Stimulated activated CD8-positive, alpha-beta memory T cell treated with anti-CD3 and anti-CD28 coated beads, Interleukin-7, amount 100 ng/mL, for 48 hours (primary cell): ENCODE measurements around the gene MORN5.

Experiments
- DNase-seq, 2 donors: peaks; one replicate each; pipeline ENCODE4 v3.0.0-alpha.2; 2020; ENCODE audit warnings: low read depth in 1 of 2; ENCODE audit errors: extremely low read depth in 1 of 2

Gene MORN5

DNA sequence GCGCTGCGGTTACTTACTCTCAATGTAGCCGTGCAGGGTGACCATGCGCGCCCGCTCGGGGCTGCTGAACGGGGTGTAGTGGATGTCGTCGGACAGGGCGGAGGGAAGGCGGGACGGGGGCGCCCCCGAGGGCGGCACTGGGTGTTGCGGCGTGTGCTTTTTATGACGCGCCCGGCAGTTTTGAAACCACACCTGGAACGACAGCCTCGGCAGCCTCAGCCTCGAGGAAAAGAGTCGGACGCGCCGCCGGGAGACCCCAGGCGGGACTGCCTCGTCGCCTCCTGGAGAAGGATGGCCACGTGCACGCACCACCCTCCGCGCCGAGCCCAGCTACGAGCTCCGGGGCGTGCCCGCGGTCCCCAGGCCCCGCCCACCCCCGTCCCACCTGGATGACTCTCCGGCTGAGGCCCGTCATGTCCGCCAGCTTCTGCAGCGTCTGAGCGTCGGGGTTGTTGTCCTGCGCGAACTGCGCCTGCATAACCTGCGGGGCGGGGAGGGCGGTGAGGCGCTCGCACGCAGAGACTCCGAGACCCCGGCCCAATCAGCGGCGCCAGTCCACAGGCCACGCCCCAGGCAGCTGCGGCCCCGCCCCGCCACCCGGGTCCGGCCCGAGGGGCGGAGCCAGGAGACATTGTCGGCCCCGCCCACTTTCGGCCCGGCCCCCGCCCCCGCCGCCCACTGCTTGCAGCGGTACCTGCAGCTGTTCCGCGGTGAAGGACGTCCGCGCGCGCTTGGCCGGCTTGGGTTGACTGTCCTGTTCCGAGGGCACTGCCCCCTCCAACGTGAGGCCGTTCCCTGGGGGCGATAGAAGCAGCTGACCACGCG, 54.1 kb downstream of the MORN5 start:
- peak; percentile 14 to 36 for DNase-seq

DNA sequence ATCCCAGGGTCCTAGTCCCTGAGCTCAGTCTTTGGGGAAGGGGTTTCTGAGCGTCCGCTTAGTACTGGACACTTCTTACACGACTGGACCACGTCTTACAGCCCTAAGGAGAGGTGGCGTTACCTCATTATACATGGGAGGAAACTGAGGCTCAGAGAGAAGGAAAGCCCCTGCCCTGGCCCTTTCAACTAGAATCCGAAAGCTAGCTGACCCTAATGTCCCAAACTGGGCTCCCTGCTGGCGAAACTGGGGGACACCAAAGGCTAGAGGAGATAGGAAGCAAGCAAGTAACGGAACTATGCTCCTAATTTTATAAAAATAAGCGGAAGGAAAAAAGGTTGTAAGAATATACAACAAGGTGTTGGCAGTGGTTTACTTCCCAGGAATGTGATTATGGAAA, 54.8 kb downstream of the MORN5 start:
- DNase-seq = no peak

DNA sequence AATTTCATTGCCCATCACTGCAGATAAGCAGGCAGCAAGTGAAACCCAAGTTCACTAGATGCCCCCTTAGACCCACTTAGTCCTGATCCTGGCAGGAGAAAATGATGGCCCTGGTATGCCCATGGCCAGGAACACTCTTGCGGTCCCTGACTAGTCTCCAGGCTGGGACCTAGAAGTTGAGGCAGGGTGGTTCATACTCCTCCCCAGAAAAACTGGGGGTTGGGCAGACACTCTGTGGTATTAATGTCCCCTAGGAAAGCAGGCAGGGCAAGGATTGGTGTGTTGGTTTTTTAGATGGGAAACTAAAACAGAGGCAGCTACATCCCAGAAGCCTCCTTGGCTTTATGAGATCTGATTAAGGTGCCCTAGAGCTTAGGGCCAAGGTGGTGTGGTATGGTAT, 56.0 kb downstream of the MORN5 start:
- no peak for DNase-seq

DNA sequence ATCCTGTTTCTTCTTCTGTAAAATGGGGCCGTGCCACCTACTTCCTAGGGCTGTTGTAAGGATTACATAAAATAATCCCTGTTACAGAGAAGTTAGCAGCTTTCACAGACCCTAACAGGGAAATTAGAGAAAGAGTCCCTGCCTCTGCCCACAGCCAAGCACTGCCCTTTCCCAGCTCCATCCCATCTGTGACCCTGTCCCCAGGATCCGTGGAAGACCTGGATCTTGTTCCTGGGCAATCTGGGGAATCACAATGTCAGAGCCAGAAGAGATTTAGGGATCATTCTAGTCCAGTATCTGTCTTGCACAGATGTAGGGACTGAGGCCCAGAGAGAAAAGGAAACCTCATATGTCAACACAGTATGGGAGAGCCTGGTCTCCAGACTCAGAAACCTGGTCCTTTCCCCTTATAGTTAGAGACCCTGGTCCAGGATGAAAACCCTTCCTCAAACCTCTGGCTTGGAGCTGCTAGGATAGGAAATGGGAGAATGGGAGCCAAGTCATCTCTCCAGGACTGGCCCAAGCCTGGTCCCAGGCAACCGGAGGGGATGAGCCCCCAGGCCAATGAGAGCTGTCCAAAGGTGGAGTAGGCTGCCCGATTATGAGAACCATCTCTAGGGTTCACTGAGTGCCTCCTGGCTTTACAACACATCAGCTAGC, 56.6 kb downstream of the MORN5 start:
- no peak for DNase-seq

DNA sequence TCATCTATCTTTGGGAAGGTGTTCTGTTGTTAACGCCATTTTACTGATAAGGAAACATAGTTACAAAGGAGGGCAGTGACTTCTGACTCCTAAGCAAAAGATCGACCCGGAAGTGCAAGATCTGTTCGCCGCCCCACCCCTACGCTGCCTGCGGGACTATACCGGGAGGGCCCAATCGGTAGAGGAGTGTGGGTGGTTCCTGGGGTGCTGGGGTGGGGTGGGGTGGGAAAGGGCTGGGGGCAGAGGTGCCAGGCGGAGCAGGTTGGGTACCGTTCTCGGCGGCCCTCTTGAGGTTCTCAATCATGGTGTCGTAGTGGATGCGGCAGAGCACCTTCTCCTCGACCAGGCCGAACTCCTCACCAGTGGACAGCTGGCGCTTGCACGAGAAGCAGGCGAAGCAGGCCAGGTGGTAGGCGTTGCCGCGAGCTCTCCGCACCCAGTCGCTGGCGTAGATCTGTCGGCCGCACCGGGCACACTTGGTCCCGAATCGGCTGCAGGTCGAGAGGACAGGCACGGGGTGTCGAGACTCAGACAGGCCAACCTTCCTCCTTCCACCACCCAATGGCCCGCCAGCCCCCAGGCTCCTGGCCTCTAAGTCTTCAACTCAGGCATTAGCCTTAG, 57.2 kb downstream of the MORN5 start:
- DNase-seq = no peak

DNA sequence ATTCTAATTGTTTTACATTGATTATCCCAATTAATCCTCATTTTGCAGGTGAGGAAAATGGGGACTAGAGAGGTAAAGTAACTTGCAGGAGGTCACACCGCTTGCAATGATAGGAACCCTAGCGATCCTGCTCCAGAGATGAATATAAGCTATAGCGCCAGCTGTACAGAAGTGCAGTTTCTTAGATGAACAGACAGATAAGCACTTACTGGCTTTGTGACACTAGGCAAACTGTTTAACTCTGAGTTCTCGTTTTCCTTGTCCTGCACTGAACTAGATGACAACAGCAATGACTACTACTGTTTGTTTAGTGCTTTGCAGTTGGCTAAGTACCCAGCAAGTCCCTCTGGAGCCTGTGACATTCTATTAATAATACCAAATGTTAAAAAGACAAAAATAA, 57.9 kb downstream of the MORN5 start:
- no peak for DNase-seq

DNA sequence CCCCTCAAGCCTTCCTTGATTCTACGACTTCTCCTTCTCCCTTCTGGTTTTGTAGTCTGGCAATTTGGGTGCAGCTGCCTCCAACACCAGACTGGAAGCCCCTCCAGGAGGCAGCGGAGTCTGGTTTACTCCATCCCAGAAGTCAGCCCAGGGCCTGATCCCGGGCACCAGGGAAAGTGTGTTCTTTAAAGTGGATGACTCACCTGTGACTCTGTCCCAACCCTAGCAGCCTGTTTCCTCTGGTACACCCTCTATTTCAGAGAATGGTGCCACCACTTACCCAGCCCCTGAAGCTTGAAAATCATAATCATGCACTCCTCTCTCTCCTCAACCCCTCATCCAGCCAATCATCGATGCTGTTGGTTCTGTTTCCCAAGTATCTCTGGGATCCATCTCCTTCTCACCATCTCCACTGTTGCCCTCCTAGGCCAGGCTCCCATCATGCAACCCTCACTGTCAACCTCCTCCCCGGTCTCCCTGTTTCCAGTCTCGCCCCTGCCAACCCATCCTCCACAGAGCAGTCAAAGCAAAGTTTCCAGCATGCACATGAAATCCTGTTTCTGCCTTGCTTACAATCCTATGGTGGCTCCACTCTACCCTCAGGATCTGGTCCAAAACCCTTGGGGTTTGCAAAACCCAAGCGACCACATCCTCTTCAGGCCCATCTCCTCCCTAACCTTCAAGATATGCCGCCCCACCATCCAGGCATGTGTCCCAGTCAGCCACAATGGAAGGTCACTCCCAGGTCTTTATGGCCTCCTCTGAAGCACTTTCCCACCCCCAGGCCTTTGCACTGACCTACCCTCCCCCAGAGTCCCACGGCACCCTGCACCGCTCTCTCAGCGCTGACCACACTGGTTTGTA, 58.6 kb downstream of the MORN5 start:
- no peak for DNase-seq

DNA sequence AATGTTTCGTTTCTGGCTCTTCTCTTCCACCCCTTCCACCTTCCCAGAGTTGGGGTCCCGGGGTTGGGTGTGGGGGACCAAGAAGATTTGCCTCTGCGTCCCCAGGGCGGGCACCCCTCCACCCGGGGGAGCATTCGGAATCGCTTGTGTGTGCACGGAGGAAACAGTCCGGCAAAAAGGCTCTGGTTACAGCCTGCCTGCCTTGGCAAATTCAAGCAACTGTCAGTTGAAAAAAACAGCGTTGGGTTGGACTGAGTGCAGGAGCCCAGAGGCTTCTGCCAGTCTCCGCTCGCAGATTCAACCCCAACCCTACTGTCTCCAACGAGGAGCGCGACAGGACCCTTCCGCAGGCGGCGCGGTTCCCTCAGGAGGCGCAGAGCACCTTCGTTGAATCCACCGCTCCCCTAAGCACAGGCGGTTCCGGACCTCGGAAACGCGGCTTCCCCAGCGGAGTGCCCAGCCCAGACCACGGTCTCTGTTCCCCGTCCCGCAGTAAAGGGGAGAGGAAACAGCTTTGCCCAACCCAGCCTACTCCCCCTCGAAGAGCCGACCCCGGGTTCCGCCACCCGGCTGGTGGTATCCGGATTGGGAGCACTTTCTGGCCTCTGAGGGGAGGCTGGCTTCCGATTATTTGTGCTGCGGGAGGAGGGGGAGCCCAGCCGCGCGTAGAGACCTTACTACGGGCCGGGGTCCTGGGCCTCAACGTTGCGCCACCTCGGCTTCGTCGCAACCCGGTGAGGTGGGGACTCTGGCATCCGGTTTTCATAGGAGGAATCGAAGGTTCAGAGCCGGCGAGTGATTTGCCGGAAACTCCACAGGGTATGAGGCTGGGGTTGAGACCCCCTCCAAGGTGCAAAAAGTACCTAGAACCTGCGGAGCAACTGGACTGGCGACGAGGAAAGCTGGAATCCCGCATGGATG, 59.5 kb downstream of the MORN5 start:
- no peak for DNase-seq

DNA sequence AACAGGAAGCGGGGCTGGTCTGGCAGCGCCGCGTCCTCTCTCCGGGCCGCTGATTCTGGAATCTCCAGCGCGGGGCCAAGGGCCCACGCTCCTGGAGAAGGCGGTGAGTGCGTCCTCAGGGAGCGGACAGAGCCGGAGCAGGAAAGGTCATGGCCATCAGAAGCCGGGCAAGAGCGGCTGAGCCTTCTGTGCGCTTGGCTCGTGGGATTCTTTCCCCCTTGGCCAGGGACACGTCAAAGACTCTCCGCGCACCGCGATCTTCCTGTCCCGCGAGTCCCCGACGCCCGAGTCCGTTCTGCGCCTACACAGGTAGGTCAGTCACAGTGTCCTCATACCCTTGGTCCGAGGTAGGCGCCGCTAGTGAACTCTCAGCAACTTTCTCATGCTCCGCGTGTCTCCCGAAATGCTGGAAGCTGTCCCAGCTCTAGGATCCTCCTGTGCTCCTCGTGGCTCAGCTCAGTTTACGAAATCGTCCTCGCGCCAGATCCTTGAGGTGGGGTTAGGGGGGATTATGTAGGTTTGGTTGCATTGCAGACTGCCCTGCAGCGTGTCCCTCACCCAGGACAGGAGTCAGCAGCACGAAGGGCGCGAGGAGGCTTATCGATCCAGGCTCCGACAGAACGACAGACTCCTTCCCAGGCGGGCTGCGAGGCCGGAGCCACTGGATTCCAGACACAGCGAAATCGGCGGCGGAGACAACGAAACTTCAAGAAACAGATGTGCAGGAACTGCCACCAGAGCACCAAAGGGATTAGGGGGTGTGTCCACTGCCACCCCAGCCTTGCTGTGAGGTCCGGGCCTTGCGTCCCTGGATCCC, 60.4 kb downstream of the MORN5 start:
- no peak for DNase-seq

DNA sequence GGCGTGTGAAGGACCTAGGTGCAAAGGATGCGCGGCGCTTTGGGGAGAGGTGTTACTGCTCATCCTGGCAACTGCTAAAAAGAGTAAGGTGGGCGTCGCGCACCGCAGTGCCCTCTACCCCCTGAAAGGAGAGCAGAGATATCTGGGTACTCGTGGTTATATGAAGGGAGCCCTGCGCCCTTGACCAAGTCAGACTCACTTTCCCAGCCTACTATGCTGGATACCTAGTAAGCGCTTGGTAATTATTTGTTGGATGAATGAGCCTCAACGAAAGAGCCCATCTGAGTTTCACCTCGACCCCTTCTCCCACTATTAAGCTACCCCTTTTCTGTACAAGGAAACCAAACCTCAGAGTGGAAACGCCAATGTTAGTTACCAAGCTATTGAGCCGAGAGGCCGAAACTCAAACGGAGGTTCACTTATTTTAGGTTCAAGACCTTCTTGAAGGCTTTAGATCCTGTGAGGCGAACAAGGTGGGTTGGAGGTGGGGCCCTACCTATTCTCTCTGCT, 61.0 kb downstream of the MORN5 start:
- no peak for DNase-seq

DNA sequence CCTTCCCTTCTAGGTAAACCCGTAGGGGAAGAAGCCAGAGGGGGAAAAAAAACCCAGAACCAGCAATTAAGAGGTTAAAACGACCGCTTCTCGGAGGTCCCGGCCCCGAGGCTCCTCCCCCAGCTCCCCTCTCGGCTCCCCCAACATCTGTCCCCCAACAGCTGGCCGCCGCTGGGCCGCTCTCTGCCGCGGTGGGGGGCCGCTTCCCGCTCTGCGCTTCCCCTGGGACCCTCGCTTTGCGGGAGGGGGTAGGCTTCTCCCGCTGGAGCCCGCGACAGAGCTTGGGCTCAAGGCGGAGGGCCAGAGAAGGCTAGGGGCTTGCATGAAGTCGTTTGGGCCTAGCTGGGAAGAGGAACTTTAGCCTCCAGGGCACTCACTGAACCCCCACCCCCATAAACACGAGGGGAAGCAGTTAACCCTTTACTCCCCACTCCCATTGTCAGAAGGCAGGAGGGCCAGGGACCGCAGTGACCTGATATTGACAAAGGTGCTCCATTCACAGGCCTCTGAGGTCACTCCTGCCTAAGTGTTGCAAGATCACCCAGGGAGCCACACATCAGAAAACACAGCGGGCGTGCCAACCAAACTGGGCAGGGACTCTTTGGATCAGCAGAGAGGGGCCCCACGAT, 61.6 kb downstream of the MORN5 start:
- DNase-seq = no peak

DNA sequence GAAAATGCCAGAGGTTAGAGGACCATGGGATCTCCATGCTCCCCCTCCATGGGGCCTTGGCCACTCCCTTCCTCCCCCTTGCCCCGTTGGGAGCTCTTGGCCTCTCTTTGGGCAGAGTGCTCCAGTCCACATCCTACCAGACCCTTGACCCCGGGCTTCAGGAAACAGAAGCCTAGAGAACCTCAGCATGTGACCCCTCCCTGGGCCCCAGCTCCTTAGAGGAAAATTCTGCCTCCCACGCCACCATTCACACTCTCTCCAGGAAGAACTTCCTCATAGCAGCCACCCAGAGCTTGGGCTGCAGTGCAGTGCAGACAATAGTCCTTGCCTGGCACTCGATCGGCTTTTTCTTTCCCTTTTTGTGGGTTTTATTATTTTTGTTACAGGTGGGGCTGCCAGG, 63.1 kb downstream of the MORN5 start:
- DNase-seq = no peak

DNA sequence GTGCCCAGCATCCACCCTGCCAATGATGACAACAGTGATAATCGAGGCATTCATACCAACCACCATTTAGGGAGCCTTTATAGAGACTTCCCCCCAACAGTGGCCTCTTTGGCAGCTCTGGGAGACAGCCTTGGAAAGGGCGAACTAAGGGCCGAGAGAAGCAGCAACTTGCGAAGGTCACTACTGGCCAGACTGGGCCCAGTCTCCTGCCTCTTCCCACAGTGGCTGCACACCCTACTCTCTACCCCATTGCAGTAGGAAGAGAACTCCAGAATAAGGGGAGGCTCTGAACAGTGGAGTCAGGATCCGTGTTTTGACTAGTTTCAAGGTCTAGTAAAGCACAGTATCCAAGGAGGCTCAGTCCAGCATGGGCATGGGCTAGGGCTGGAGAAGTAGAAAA, 63.7 kb downstream of the MORN5 start:
- no peak for DNase-seq

DNA sequence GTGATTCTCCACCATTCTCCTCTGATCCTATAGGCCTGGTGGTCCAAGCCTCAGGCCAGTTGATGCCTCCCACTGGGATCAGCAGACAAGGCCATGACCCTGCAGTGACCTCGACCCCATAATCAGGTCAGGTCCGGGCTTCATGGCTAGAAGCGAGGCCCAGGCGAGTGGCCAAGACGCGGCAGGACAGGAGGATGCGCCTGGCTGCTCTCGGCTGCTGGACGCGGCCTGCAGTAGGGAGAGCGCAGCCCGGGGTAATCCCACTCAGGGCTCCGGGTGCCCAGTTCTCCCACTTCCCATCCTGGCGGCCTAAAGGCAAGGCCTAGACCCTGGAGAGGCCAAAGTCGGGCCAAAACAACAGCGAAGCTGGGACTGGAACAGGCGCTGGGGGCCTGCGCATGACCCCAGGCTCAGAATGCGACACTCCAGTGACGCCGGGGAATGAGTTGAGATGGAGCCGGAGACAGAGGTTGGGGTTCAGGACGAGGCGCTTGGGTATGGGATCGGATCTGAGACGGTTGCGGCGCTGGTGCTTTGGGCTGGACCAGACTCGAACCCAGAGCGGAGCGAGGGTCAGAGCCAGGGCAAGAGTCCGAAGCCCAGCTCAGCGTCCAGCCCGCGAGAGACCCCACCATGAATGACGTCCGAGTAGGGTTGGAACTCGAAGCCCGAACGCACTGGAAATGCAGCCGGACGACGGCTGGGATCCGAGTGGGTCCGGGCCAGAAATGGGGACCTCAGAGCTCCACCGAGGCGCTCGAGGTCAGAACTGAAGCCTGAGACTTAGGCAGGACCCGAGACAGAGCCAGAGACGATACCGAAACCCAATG, 65.8 kb downstream of the MORN5 start:
- no peak for DNase-seq

DNA sequence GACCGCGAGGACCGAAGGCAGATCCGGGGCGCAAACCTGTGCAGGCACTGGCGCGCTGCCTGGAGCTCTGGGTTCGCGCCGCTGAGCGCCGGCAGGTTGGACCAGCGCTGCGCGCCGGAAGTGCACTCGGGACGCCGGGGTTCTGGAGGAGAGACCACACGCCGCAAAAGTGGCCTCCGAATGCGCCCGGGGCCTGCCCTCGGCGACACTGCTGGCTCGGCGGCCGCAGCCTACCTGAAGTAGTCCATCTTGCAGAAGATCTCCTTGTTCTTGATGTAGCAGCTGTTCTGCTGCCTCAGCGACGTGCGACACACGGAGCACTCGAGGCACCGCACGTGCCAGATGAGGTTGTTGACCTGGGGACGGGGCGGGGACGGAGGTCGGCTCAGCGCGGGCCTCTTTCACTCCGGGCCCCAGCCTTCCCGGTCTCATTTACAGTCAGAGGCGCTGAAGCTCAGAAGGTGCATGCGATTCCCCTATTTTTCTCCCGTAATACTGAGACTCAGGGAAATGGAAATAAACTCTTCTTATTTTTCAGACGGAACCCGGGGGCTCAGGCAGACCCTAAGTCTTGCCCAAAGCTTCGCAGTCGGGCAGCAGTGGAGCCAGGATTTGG, 66.5 kb downstream of the MORN5 start:
- no peak for DNase-seq

DNA sequence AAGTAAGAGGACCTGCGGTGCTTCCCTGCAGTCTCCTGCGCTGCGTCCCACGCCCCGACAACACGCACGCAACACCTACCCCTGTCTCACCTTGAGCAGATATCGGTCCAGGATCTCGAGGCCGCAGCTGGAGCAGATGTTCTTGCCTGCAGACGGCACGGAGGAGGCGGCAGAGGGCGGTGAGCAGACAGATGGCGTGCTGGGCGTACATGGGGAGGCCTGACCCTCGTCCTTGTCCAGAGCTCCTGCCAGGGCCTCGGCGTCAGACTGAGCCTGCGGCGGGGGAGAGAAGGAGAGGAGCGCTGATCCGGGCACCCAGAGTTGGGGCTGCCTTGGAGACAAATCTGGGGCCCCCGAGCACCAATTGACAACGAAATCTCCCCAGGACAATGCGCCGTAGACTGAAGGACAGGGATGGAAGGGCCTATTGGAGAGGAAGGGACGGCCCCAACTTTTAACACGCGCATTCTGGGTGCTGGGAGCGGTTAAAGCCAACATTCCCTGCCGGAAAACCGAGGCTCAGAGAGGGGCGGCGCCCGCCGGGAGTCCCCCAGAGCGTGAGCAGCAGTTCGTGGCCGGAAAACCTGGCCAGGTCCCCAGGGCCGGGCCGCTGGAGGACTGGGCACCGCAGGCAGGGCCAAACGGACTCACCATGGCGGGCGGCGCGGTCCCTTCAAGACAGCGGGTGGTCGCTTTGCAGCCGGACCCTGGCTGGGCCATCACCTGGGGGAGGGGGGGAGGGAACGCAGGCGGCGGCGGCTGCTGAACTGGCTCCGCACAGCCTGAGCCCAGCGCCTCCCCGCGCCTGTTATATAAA, 67.3 kb downstream of the MORN5 start:
- DNase-seq = no peak

DNA sequence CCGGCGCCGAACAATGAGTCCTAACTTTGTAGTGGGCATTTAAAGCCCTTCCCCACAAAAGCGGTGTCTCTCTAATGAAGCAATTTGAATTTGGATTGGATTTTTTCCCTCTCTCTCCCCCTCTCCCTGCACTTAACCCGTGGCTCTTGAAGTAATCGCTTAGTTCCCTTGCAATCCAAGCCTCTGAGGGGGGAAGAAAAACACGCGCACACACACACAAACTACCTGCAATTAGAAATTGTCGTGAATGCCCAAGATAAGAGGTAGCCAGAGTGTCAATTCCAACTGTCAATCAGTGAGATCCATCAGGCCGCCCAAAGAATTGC, 67.8 kb downstream of the MORN5 start:
- no peak for DNase-seq
